ENCODE results near the gene NFILZ. TPM values are rescaled to one million over a fixed set of nuclear protein-coding genes. Genes with fewer than 3 reads are reported as not detected.

The NFILZ gene
- total RNA-seq, 1 experiment from 2014 or later: not detected

- intact Hi-C loops (cut with micrococcal nuclease; ENCODE audit: unreplicated experiment): no loop called here
- Histone ChIP-seq H3K36me3 (ENCODE audit: low read depth) (no peaks in the 10 kb centered on the region), H3K79me2 (ENCODE audit: low read depth) (no peaks in the 10 kb centered on the region), H4K20me1 (ENCODE audit: insufficient read depth) (no peaks in the 10 kb centered on the region), H2AFZ (no peak overlapping the region), H3K4me3 (no peak overlapping the region), H3K27ac (no peak overlapping the region), H3K9me2 (ENCODE audit: insufficient read depth) (no peaks in the 10 kb centered on the region), H3K9me3 (ENCODE audit: insufficient read depth, low read depth) (no peaks in the 10 kb centered on the region), H3K4me1 (replicated peaks; ENCODE audit: insufficient read depth) (no peaks in the 10 kb centered on the region), H3K27me3 (ENCODE audit: insufficient read depth, low read depth) (peaks cover 15% of the 10 kb centered on the region; the same call in 1 of the 2 replicates), H3K4me2 (no peak overlapping the region), H3F3A (ENCODE audit: insufficient read depth, low read depth) (no peaks in the 10 kb centered on the region)
- no TSS peak for BruUV-seq (replicated peaks)
- ChIA-PET POLR2A (ENCODE audit: unreplicated experiment) (interaction anchor here (0.7 kb wide), 1 partner anchor 417 kb away, joined by 5 read pairs; no protein-coding TSS in a partner anchor), CTCF (no interaction called here)
- DNase-seq: no peak
- no peak for TF ChIP-seq EZH2 (IDR thresholded peaks at IDR 0.05; ENCODE audit: low read depth)
- TF ChIP-seq CTCF (conservative IDR thresholded peaks at IDR 0.05): no peak
These were observed 3.6 kb upstream of the NFILZ start for GRCh38 chr19:8626842-8627241.

- Histone ChIP-seq H3K27me3 (ENCODE audit: insufficient read depth, low read depth) (peaks cover 14% of the 10 kb centered on the region; the same call in 1 of the 2 replicates), H3F3A (ENCODE audit: insufficient read depth, low read depth) (no peaks in the 10 kb centered on the region), H3K27ac (no peak overlapping the region), H3K4me3 (no peak overlapping the region), H3K4me1 (replicated peaks; ENCODE audit: insufficient read depth) (no peaks in the 10 kb centered on the region), H3K4me2 (no peak overlapping the region), H4K20me1 (ENCODE audit: insufficient read depth) (no peaks in the 10 kb centered on the region), H3K9me2 (ENCODE audit: insufficient read depth) (no peaks in the 10 kb centered on the region), H3K79me2 (ENCODE audit: low read depth) (no peaks in the 10 kb centered on the region), H3K9me3 (ENCODE audit: insufficient read depth, low read depth) (no peaks in the 10 kb centered on the region), H3K36me3 (ENCODE audit: low read depth) (no peaks in the 10 kb centered on the region), H2AFZ (no peak overlapping the region)
- CTCF ChIA-PET: no interaction called here
- intact Hi-C loops (cut with micrococcal nuclease; ENCODE audit: unreplicated experiment): no loop called here
- TF ChIP-seq EZH2 (IDR thresholded peaks at IDR 0.05; ENCODE audit: low read depth) (no peak), CTCF (conservative IDR thresholded peaks at IDR 0.05) (no peak)
- POLR2A ChIA-PET (ENCODE audit: unreplicated experiment): no interaction called here
- no peak for DNase-seq
- no TSS peak for BruUV-seq (replicated peaks)
These were observed 1.2 kb upstream of the NFILZ start for GRCh38 chr19:8629184-8629583.

GRCh38 chr19:8630796-8631424, 477 bp downstream of the NFILZ start:
- Histone ChIP-seq H3K4me1 (replicated peaks; ENCODE audit: insufficient read depth) (no peaks in the 10 kb centered on the region), H3K79me2 (ENCODE audit: low read depth) (no peaks in the 10 kb centered on the region), H3K9me3 (ENCODE audit: insufficient read depth, low read depth) (no peaks in the 10 kb centered on the region), H4K20me1 (ENCODE audit: insufficient read depth) (no peaks in the 10 kb centered on the region), H3K27ac (no peak overlapping the region), H3F3A (ENCODE audit: insufficient read depth, low read depth) (0 out of 2 replicates have a peak, but pooled peaks cover 6% of the 10 kb centered on the region), H3K36me3 (ENCODE audit: low read depth) (no peaks in the 10 kb centered on the region), H3K4me2 (no peak overlapping the region), H3K27me3 (ENCODE audit: insufficient read depth, low read depth) (peaks cover 10% of the 10 kb centered on the region; the same call in 1 of the 2 replicates), H2AFZ (no peak overlapping the region), H3K9me2 (ENCODE audit: insufficient read depth) (no peaks in the 10 kb centered on the region), H3K4me3 (no peak overlapping the region)
- ChIA-PET POLR2A (ENCODE audit: unreplicated experiment) (no interaction called here), CTCF (interaction anchor here (0.5 kb wide), 2 partner anchors 27 to 47 kb away, joined by 4 to 5 read pairs; no protein-coding TSS in a partner anchor)
- no TSS peak for BruUV-seq (replicated peaks)
- intact Hi-C loops (cut with micrococcal nuclease; ENCODE audit: unreplicated experiment): no loop called here
- TF ChIP-seq CTCF (conservative IDR thresholded peaks at IDR 0.05) (no peak), EZH2 (IDR thresholded peaks at IDR 0.05; ENCODE audit: low read depth) (no peak)
- no peak for DNase-seq
